Measurements from ENCODE around the gene NDUFA3.

DNA sequence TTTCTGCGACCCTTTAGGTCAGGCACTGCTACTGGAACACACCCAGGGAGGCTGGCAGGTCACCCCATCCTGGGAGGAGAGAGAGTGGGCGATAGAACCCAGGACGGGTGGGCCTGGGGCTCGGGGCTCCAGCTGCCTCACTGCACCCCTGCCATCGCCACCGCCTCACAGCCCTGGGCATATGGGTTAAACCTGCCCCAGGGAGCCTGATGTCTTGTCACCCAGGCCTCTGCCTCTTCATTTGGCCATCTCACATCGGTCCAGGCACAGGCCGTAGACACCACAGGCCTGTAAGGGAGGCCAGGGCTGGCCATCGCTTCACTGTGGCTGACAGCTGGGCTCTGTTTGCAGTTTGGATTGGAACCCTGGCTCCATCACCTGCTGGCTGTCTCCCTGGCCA lies 23.1 kb downstream of the NDUFA3 start:
- TF ChIP-seq, protein P1, sequence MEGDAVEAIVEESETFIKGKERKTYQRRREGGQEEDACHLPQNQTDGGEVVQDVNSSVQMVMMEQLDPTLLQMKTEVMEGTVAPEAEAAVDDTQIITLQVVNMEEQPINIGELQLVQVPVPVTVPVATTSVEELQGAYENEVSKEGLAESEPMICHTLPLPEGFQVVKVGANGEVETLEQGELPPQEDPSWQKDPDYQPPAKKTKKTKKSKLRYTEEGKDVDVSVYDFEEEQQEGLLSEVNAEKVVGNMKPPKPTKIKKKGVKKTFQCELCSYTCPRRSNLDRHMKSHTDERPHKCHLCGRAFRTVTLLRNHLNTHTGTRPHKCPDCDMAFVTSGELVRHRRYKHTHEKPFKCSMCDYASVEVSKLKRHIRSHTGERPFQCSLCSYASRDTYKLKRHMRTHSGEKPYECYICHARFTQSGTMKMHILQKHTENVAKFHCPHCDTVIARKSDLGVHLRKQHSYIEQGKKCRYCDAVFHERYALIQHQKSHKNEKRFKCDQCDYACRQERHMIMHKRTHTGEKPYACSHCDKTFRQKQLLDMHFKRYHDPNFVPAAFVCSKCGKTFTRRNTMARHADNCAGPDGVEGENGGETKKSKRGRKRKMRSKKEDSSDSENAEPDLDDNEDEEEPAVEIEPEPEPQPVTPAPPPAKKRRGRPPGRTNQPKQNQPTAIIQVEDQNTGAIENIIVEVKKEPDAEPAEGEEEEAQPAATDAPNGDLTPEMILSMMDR (IDR thresholded peaks at IDR 0.05), result no peak
- TF ChIP-seq POLR2A (IDR thresholded peaks at IDR 0.05), result no peak

All from uterus (tissue), 2 donors.